T-helper 2 cell treated with Interferon-gamma antibody and Interleukin-4, amounts not matched to agents 5 μg/mL and 100 μg/mL, for 36 hours (primary cell): ENCODE data around the gene GFPT2.

Experiments
- DNase-seq: peaks from one replicate; pipeline ENCODE4 v3.0.0; 2021; ENCODE audit warnings: low spot score
- H3K27ac Mint-ChIP-seq: one replicate; pipeline ENCODE4 v1.8.0; 2021; ENCODE audit warnings: mild to moderate bottlenecking, mixed read lengths
- H3K27me3 Mint-ChIP-seq: one replicate; pipeline ENCODE4 v1.8.0; 2021; ENCODE audit warnings: low read depth, mixed read lengths
- H3K36me3 Mint-ChIP-seq: one replicate; pipeline ENCODE4 v1.8.0; 2021; ENCODE audit warnings: low read depth, mixed read lengths
- H3K4me1 Mint-ChIP-seq: one replicate; pipeline ENCODE4 v1.8.0; 2021; ENCODE audit warnings: low read depth, mixed read lengths
- H3K4me3 Mint-ChIP-seq: one replicate; pipeline ENCODE4 v1.8.0; 2022; ENCODE audit warnings: mild to moderate bottlenecking, moderate library complexity, mixed read lengths
- H3K9me3 Mint-ChIP-seq: one replicate; pipeline ENCODE4 v1.8.0; 2021; ENCODE audit warnings: mixed read lengths

Gene GFPT2

GRCh38 chr5:180336234-180337020, 16.7 kb downstream of the GFPT2 start:
- Mint-ChIP-seq H3K27me3 (peaks cover 8% of the 10 kb centered on the region), H3K27ac (no peak overlapping the region), H3K9me3 (no peaks in the 10 kb centered on the region), H3K4me3 (no peak overlapping the region), H3K4me1 (no peaks in the 10 kb centered on the region), H3K36me3 (no peaks in the 10 kb centered on the region)
- no peak for DNase-seq

- no peak for DNase-seq
- Mint-ChIP-seq H3K27me3 (peaks cover 15% of the 10 kb centered on the region), H3K36me3 (no peaks in the 10 kb centered on the region), H3K4me3 (no peak overlapping the region), H3K9me3 (no peaks in the 10 kb centered on the region), H3K4me1 (no peaks in the 10 kb centered on the region), H3K27ac (no peak overlapping the region)
Observed at GRCh38 chr5:180335614-180336233, 17.4 kb downstream of the GFPT2 start.

DNA sequence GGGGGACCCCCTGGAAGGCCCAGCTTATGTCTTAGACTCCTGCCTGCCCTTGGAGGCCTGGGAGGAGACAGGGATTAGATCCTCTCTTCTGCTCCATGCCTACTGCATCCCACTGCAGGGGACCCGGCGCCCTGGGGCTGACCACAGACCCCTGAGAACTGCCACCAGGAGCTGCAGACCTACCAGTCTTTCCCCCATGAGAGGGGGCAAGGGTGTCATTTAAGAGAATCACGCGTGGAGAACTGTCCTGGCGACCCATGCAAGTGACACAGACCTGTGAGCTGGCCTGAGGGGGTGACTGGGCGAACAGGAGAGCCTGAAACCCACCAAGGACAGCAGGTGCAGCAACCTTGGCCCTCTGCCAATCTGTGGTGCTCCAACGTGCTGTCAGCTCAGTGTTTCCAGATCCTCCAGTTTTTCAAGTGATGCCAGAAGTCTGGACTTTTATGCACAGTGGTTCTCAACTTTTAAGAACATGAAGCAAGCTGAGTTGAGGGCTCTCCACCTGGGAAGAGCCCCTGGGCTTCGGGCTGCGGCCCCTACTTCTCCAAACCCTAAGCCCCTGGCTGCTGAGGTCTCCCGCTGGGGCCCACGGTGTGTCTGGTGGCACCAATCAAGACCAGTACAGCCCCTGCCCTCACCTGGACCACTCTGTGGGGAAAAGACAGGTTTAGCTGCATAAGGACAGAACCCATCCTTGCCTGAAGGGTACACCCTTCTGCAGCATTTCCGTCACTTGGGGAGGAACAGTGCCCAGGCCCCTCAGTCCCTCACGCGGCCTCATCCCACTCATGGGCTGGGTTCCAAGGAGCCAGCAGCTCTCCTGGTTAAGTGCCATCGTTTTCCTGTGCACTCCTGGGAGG, 18.2 kb downstream of the GFPT2 start:
- Mint-ChIP-seq H3K4me1 (no peaks in the 10 kb centered on the region), H3K27me3 (peaks cover 20% of the 10 kb centered on the region), H3K9me3 (no peaks in the 10 kb centered on the region), H3K4me3 (no peak overlapping the region), H3K27ac (no peak overlapping the region), H3K36me3 (no peaks in the 10 kb centered on the region)
- DNase-seq = no peak

DNA sequence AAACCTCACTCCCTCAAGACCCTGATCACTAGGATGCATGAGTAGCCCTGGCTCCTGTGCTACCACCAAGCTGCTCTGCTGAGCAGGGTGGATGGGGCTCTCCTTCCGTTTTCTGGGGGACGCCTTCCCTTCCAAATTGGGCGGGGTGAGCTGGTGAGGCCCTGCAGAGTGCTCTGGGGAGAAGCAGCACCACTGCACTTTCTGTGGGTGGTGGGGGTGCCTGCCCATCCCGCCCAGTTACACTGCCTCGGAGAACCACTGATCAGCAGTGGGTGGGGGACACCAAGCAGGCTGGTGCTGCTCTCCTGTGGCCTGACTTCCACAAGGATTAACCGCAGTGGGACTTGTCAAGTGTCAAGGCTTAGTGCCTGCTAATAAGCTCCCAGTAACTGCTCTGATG, 19.0 kb downstream of the GFPT2 start:
- Mint-ChIP-seq H3K27ac (no peak overlapping the region), H3K4me3 (no peak overlapping the region), H3K9me3 (no peaks in the 10 kb centered on the region), H3K36me3 (no peaks in the 10 kb centered on the region), H3K27me3 (peaks cover 22% of the 10 kb centered on the region), H3K4me1 (no peaks in the 10 kb centered on the region)
- DNase-seq = no peak

DNA sequence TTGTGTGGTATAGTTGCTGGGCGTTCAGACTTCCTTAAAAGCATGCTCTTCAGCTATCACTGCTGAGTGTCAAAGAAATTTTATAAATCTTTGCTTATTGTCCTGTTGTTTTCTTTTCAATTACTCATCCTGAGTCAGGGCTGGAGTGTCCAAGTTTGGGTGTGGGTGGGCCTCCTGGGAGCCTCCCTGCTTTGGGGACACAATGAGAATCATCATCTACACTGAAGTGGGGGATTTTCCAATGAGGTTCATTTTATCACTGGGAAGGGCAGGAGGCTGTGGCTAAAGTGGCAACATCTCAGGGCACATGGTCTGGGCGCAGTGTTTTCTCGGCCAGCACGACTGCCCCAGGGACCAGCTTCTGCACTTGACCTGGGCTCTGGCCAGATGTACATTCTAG, 19.5 kb downstream of the GFPT2 start:
- H3K4me3 Mint-ChIP-seq = no peak overlapping the region
- H3K27me3 Mint-ChIP-seq = peaks cover 22% of the 10 kb centered on the region
- no peaks in the 10 kb centered on the region for H3K9me3 Mint-ChIP-seq
- no peaks in the 10 kb centered on the region for H3K36me3 Mint-ChIP-seq
- H3K27ac Mint-ChIP-seq = no peak overlapping the region
- no peaks in the 10 kb centered on the region for H3K4me1 Mint-ChIP-seq
- DNase-seq = no peak

DNA sequence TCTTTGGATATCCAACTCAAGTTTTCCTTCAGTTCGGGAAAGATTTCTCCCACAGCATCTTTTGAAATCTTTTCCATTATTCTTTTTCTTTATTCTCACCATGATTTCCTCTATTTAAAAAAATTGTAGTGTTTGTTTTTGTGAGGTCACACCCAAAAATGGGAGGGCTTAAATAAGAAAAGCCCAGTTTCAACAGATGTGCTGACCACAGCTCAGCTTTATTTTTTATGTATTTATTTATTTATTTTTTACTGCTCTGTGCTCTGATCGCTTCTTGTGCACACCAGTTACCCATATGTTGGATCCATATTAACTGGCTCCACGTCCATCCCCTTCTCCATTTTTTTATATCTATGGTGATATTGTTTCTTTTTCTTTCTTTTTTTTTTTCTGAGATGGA, 20.3 kb downstream of the GFPT2 start:
- DNase-seq = no peak
- Mint-ChIP-seq H3K4me1 (peaks cover 1% of the 10 kb centered on the region), H3K27me3 (peaks cover 22% of the 10 kb centered on the region), H3K9me3 (no peaks in the 10 kb centered on the region), H3K4me3 (no peak overlapping the region), H3K36me3 (no peaks in the 10 kb centered on the region), H3K27ac (no peak overlapping the region)

GRCh38 chr5:180332051-180332517, 21.1 kb downstream of the GFPT2 start:
- Mint-ChIP-seq H3K36me3 (no peaks in the 10 kb centered on the region), H3K4me3 (no peak overlapping the region), H3K27me3 (peaks cover 22% of the 10 kb centered on the region), H3K9me3 (no peaks in the 10 kb centered on the region), H3K4me1 (peaks cover 1% of the 10 kb centered on the region), H3K27ac (no peak overlapping the region)
- DNase-seq = no peak

DNA sequence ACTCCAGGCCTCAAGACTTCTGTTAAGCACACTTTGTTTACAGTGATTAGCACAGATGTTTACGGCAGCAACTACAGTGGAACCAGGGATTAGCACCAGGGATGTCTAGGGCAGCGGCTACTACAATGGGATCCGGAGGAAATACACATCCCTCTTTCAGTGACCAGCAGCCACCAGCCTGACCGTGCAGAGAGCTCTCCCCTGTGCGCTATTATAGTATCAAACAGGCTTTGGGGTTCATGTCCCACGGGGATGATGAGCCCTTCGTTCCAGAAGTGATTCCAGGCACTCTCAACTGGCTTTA, 21.5 kb downstream of the GFPT2 start:
- Mint-ChIP-seq H3K27me3 (peaks cover 22% of the 10 kb centered on the region), H3K4me1 (peaks cover 1% of the 10 kb centered on the region), H3K36me3 (no peaks in the 10 kb centered on the region), H3K9me3 (no peaks in the 10 kb centered on the region), H3K4me3 (no peak overlapping the region), H3K27ac (no peak overlapping the region)
- no peak for DNase-seq

GRCh38 chr5:180330810-180331646, 22.1 kb downstream of the GFPT2 start:
- Mint-ChIP-seq H3K27me3 (peaks cover 22% of the 10 kb centered on the region), H3K4me3 (no peak overlapping the region), H3K4me1 (peaks cover 1% of the 10 kb centered on the region), H3K36me3 (no peaks in the 10 kb centered on the region), H3K27ac (no peak overlapping the region), H3K9me3 (no peaks in the 10 kb centered on the region)
- no peak for DNase-seq

GRCh38 chr5:180330270-180330648, 22.9 kb downstream of the GFPT2 start:
- Mint-ChIP-seq H3K27me3 (peaks cover 22% of the 10 kb centered on the region), H3K27ac (no peak overlapping the region), H3K9me3 (no peaks in the 10 kb centered on the region), H3K36me3 (no peaks in the 10 kb centered on the region), H3K4me1 (peaks cover 1% of the 10 kb centered on the region), H3K4me3 (no peak overlapping the region)
- DNase-seq = no peak

DNA sequence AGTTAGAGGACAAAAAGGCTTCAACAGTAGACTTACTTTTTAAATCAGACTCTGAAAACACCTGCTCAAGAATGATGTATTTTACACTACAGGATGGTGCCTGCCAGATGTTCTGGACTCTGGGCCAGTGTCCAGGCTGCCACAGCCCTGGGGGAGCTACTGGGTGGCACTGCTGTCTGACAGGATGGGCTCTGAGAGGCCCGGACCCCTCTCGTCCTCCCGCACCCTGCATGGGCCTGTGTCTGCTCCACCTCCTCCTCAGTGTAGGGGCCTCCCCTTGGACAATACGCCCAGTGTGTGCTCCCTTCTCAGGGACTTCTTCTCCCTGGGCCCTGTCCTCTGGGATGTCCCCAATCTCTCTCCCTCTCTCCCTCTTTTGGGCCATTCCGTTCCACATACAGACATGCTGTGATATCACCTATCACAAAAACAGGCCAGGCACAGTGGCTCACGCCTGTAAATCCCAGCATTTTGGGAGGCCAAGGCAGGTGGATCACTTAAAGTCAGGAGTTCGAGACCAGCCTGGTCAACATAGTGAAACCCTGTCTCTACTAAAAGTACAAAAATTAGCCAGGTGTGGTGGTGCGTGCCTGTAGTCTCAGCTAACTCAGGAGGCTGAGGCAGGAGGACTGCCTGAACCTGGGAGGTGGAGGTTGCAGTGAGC, 23.4 kb downstream of the GFPT2 start:
- no peak overlapping the region for H3K4me3 Mint-ChIP-seq
- H3K27ac Mint-ChIP-seq = no peak overlapping the region
- peaks cover 1% of the 10 kb centered on the region for H3K4me1 Mint-ChIP-seq
- peaks cover 22% of the 10 kb centered on the region for H3K27me3 Mint-ChIP-seq
- DNase-seq = no peak
- no peaks in the 10 kb centered on the region for H3K9me3 Mint-ChIP-seq
- H3K36me3 Mint-ChIP-seq = no peaks in the 10 kb centered on the region

- Mint-ChIP-seq H3K27me3 (peaks cover 22% of the 10 kb centered on the region), H3K27ac (no peak overlapping the region), H3K36me3 (no peaks in the 10 kb centered on the region)
Observed at GRCh38 chr5:180329138-180329435, 24.0 kb downstream of the GFPT2 start.

GRCh38 chr5:180328296-180329137, 24.6 kb downstream of the GFPT2 start:
- Mint-ChIP-seq H3K27me3 (peaks cover 20% of the 10 kb centered on the region), H3K27ac (no peak overlapping the region), H3K9me3 (no peaks in the 10 kb centered on the region), H3K36me3 (no peaks in the 10 kb centered on the region), H3K4me3 (no peak overlapping the region), H3K4me1 (peaks cover 1% of the 10 kb centered on the region)
- DNase-seq = peak; percentile 69

More at GRCh38 chr5:180329138-180329435, 24.0 kb downstream of the GFPT2 start:
- no peak for DNase-seq
- H3K9me3 Mint-ChIP-seq = no peaks in the 10 kb centered on the region
- peaks cover 1% of the 10 kb centered on the region for H3K4me1 Mint-ChIP-seq
- no peak overlapping the region for H3K4me3 Mint-ChIP-seq
